HG03159 (cell line): Measurements from ENCODE around the gene TLE3.

ENCODE experiments used
- ATAC-seq: cut with Tn5 transposase; IDR thresholded peaks from one replicate; pipeline ENCODE4 v1.9.1; 2021; ENCODE audit warnings: mild to moderate bottlenecking, moderate library complexity; ENCODE audit not compliant: unreplicated experiment

TLE3 gene

GRCh38 chr15:70014331-70014730 is 83.4 kb downstream of the TLE3 start:
- no peak for ATAC-seq

- no peak for ATAC-seq
Measured at GRCh38 chr15:70013656-70014313, 83.9 kb downstream of the TLE3 start.

DNA sequence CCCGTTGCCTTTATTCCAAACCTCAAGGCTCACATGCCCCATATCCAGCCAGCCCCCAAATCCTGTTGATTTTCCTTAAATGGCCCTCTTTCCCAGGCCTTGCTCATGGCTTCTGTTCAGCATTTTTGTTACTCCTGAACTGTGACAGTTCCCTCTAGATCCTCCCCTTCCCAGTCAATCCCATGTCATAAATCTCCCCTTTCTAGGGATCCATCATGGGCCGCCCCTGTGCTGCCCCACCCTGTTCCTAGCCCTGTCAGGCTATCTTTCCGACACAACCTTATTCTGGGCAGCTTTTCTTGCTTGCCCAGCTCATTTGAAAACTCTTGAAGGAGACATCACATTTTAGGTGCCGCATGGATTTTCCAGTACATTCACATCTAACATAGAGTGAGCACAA is 84.8 kb downstream of the TLE3 start:
- ATAC-seq = no peak

DNA sequence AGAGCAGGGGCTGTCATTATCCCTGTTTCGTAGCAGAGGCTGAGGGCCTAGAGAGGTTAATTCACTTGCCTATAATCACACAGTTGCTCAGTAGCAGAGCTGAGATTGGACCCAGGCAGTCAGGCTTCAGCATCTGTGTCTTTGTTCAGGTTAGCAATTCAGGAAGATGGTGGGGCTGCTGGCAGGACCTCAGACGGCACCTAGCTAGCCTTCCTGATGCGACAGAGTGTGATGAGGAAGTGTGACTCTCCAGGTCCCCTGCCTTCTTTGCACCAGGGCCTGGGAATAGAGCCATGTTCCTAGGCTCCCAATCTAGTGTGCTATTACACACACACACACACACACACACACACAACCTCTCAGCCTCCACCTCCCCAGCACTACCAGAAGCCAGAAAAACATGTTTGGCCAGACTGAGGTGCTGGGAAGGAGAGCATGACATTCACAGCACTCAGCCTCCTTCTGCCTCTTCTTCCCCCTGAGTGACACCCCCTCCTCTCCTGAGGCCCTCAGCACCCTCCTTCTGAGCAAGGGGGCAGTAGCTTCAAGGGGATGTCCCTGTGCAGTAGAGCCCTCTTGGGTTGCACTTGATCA is 88.9 kb downstream of the TLE3 start:
- no peak for ATAC-seq

DNA sequence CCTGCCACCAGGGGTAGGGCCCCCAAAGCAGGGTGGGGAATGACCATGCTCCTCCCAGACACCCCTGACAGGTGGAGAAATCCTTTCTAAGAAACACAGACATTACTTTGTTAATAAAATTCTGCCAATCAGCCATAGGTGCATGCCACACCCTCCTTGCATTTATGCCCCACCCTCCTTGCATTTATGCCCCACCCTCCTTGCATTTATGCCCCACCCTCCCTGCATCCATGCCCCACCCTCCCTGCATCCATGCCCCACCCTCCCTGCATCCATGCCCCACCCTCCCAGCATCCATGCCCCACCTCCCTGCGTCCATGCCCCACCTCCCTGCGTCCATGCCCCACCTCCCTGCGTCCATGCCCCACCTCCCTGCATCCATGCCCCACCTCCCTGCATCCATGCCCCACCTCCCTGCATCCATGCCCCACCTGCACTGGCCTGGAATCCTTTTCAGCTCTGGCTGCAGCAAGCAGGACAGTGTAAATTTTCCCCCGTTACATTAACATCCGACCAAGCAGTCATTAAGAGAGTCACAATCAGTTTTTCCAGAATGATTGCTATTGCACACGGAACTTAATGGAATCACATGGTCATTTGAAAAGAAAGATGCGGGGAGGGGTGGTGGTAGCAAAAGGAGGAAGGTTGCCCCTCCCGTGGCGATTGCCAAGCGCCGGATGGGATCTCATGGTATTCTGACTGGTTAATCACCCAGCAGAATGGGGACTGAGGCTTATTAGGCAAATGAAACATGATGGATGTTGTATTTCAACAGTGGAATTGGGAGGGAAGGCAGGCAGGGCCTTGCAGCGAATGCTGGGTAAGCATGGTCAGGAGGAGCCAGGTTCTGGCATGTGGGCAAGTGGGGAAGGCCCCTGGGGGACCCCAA is 91.2 kb downstream of the TLE3 start:
- no peak for ATAC-seq

- no peak for ATAC-seq
Measured at GRCh38 chr15:70004826-70005225, 92.9 kb downstream of the TLE3 start.

- no peak for ATAC-seq
Measured at GRCh38 chr15:70002897-70003296, 94.8 kb downstream of the TLE3 start.

- ATAC-seq = no peak
Measured at GRCh38 chr15:70001859-70002258, 95.9 kb downstream of the TLE3 start.

DNA sequence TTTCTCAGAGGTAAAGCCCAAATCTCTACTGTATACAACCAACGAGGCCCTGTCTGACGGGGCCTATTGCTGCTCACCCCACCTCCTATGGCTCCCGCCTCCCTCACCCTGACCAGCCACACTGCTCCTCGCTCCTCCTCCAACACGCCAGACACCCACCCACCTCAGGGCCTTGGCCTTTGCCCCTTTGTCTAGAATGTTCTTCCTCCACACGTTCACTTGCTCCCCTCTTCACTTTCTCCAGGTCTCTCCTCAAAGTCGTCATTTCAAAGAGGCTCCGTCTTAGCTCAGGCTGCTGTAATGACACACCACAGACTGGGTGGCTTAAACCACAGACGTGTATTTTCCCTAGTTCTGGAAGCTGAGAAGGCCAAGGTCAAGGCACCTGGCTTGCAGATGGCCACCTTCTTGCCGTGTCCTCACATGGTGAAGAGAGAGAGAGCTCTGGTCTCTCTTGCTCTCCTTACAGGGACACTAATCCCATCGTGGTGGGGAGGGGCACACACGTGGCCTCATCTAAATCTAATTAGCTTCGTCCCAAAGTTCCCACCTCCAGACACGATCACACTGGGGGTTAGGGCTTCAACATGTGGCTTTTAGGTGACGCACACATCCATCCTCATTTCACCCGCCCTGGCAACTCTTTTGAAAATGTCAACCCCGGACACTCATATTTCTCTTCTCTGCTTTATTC is 98.2 kb downstream of the TLE3 start:
- no peak for ATAC-seq

DNA sequence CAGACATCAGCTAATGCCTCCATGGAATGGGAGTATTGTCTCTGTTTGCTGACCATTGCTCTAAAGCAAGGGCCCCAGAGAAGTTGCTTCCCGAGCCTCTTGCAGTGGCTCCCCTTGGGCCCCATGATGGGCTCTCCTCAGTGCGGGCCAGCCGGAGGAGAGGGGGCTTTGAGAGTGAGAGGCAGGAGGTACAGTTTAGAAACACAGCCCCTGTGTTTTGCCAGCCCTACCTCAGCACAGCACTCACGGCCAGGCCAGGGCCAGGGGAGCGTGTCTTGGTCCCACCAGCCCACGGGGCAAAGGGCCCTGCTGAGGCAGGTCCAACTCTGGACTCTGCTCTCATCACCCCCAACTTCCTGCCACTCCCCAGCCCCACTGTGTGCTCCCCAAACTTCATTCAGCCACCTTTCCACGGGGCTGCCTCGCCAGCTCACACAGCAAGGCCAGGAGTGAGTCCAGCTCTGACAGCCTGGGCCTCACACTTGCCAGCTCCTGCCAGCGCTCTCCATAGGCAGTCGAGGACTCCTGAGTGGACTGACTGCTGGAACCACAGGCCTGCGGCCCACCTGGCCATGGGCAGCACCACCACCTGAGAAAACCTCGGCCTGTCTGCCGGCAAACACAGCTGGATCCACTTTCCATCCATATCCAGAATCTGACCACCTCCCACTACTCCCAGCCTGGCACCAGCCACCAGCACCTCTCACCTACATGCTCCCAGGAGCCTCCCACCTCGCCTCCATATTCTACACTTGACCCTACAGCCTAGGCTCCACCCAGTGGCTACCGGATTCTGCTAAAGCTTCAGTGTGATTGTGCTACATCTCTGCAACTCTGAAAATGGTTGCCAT is 99.0 kb downstream of the TLE3 start:
- ATAC-seq = no peak

GRCh38 chr15:69997813-69998212 is 99.9 kb downstream of the TLE3 start:
- ATAC-seq = no peak
